HG02852 (cell line): ENCODE results near the gene LAPTM5.
"Not testable (repeated sequence)": the region's sequence is repeated elsewhere in the genome, so short reads cannot be mapped to it uniquely, and the experiment has no call there.

ENCODE experiments used
- ATAC-seq: cut with Tn5 transposase; IDR thresholded peaks from one replicate; pipeline ENCODE4 v1.9.1; 2021; ENCODE audit warnings: mild to moderate bottlenecking, moderate library complexity; ENCODE audit not compliant: unreplicated experiment

Gene LAPTM5

GRCh38 chr1:30773722-30774358 lies 16.3 kb upstream of the LAPTM5 start:
- ATAC-seq: no peak

- no peak for ATAC-seq
Measured at GRCh38 chr1:30771005-30771404, 13.4 kb upstream of the LAPTM5 start.

- ATAC-seq: no peak
Measured at GRCh38 chr1:30770150-30770549, 12.6 kb upstream of the LAPTM5 start.

GRCh38 chr1:30768830-30769718 lies 11.5 kb upstream of the LAPTM5 start:
- ATAC-seq: no peak

- ATAC-seq: no peak
Measured at GRCh38 chr1:30768159-30768829, 10.7 kb upstream of the LAPTM5 start.

GRCh38 chr1:30766948-30767347 lies 9.4 kb upstream of the LAPTM5 start:
- not testable (repeated sequence) for ATAC-seq

GRCh38 chr1:30765556-30766434 lies 8.2 kb upstream of the LAPTM5 start:
- ATAC-seq: no peak

- ATAC-seq: no peak
Measured at GRCh38 chr1:30764939-30765555, 7.5 kb upstream of the LAPTM5 start.

- ATAC-seq: no peak
Measured at GRCh38 chr1:30764396-30764795, 6.8 kb upstream of the LAPTM5 start.

GRCh38 chr1:30763651-30764248 lies 6.2 kb upstream of the LAPTM5 start:
- no peak for ATAC-seq

GRCh38 chr1:30762930-30763650 lies 5.5 kb upstream of the LAPTM5 start:
- ATAC-seq: no peak

GRCh38 chr1:30762152-30762929 lies 4.8 kb upstream of the LAPTM5 start:
- ATAC-seq: no peak

- ATAC-seq: no peak
Measured at GRCh38 chr1:30761381-30762151, 4.0 kb upstream of the LAPTM5 start.

- no peak for ATAC-seq
Measured at GRCh38 chr1:30760596-30761324, 3.2 kb upstream of the LAPTM5 start.

GRCh38 chr1:30759718-30760281 lies 2.2 kb upstream of the LAPTM5 start:
- ATAC-seq: no peak

GRCh38 chr1:30758785-30759380 lies 1.3 kb upstream of the LAPTM5 start:
- no peak for ATAC-seq
